Fibroblast of villous mesenchyme (primary cell): ENCODE data around the gene CA5A. TPM values are rescaled to one million over a fixed set of nuclear protein-coding genes. Genes with fewer than 3 reads are reported as not detected.
"Not testable (repeated sequence)": the region's sequence is repeated elsewhere in the genome, so short reads cannot be mapped to it uniquely, and the experiment has no call there.

Experiments
- DNase-seq: peaks from one replicate; pipeline ENCODE4 v3.0.0-alpha.2; 2010; ENCODE audit warnings: low read depth
- H3K4me3 ChIP-seq: 2 replicates; pipeline ENCODE4 v1.5.1; 2011; ENCODE audit warnings: low read depth, mild to moderate bottlenecking, low read length
- total RNA-seq: library from RNA; depleted of rRNA; stranded (reverse); fragments of >200 nt; gene quantifications from 2 replicates; pipeline ENCODE4 v1.2.3, GENCODE V29; 2012
- TF ChIP-seq, protein P1 (sequence below): IDR thresholded peaks from 2 replicates; pipeline ENCODE4 v1.5.1; 2012; ENCODE audit warnings: low read depth, mild to moderate bottlenecking, low read length; ENCODE audit not compliant: insufficient read depth

The CA5A gene
- total RNA-seq, 1 donor = not detected

DNA sequence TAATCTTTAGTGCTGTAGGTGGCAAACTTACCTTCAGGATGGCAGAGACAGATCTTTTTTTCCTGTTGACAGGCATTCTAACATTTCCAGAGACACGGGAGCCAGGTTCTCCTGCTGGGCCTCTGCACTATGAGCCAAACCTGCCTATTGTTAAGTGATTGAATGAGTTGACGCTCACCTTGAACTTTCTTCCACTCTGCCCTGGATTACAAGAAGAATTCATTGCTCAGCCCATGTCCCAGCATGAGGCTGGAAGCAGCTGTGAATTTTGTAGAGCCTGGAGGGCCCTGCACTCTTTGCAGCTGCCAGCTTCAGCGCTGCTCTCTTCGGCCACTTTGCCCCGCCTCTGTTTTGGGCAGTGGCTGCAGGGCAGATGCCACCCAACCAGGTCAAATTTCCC is 57.6 kb downstream of the CA5A start:
- DNase-seq = no peak
- TF ChIP-seq, protein P1, sequence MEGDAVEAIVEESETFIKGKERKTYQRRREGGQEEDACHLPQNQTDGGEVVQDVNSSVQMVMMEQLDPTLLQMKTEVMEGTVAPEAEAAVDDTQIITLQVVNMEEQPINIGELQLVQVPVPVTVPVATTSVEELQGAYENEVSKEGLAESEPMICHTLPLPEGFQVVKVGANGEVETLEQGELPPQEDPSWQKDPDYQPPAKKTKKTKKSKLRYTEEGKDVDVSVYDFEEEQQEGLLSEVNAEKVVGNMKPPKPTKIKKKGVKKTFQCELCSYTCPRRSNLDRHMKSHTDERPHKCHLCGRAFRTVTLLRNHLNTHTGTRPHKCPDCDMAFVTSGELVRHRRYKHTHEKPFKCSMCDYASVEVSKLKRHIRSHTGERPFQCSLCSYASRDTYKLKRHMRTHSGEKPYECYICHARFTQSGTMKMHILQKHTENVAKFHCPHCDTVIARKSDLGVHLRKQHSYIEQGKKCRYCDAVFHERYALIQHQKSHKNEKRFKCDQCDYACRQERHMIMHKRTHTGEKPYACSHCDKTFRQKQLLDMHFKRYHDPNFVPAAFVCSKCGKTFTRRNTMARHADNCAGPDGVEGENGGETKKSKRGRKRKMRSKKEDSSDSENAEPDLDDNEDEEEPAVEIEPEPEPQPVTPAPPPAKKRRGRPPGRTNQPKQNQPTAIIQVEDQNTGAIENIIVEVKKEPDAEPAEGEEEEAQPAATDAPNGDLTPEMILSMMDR = no peak
- H3K4me3 ChIP-seq = no peak overlapping the region

DNA sequence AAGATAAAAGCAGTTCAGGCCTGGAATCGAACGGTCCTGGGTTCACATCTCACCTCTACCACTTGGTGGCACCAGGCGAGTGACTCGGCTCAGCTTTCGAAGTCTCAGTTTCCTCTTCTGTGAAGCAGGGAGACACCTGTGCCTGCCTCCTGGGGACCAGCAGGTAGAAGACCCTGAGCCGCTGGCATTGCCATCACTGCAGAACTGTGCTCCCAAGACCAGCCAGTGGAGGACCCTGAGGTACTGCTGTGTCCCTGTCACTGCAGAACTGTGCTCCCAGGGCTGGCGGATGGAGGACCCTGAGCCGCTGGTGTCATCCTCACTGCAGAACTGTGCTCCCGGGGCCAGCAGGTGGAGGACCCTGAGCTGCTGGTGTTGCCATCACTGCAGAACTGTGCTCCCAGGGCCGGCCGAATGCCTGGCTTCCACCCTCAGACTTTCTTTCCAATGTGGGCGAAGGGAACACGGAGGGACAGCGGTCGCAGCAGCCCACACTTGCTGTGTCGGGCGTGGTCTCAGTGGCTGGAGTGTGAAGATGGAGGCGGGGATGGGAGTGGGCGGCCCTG is 58.3 kb downstream of the CA5A start:
- TF ChIP-seq, protein P1 = no peak
- H3K4me3 ChIP-seq = no peak overlapping the region
- DNase-seq = no peak

DNA sequence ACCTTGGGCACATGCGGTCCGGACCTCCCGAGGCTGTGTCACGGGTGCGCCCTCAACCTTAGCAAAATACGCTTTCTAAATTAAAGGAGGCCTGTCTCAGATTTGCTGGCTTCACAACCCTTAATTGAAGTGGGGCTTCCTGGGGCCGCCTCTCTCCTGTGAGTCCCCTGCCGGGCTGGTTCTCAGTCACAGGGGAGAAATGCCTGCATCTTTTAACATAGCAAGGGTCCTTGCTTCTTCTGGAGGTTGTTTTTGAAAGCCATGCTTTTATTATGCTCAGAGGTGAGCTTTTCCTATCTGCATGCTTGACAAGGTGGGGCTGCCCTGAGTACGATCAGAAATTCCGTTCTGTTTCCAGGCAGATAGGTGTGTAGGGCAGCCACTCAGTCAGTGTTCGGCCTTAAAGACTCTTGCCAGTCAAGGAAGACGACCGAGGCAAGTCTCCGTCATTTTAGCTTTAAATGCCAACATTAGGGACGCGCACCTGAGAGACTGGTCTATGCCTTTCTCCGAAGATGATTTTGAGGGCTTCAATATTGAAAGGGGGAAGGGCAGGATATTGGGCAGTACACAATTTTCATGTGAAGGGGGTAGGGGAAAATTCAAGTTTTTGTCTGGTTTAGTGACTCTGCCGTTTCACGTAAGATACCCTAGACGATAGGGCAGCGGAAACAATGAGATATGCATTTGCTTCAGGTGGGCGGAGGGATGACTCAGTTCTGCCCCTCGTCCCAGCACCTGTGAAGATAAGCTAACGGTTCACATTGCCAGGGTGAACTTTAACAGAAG is 61.5 kb downstream of the CA5A start:
- no peak for DNase-seq
- TF ChIP-seq, protein P1 = no peak
- H3K4me3 ChIP-seq = no peak overlapping the region

DNA sequence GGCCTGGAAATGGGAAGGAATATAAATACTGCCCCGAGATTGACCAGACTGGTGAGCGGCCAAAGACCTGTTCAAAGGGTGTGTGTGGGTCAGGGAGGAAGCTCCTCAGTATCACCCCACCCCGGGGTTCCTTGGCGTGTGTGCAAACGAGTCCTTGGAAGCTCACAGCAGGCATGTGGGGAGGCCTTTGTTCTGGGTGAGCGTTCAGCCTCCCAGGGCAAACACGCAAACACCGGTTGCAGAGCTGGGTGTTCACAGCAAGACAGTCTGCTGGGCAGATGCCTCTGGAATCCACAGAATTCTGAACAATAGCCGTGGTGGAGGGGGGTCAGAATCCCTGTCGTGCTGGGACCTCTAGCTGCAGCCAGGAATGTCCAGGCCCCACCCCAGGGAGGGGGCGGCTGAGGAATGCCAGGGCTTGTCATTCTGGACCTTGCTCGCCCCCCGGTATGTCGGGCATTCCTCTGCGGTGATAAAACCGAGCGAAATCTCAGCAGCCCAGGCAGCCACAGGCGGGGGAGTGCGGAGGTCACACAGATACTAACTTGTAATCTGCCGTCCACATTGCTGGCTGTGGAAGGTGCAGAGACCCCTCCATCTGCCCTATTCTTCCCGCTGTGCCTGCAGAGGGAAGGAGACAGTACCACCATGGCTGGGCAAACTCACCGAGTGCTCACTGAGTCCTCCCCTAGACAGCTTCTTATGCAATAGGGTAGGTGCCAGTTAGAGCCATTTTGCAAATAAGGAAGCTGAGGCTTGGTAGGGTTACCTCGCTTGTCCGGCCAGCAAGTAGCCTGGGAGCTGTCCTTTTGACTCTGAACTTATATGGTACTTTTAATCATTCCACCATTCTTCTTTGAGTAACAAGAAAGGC is 65.7 kb downstream of the CA5A start:
- peak; percentile 64 for DNase-seq
- H3K4me3 ChIP-seq = not testable (repeated sequence)

DNA sequence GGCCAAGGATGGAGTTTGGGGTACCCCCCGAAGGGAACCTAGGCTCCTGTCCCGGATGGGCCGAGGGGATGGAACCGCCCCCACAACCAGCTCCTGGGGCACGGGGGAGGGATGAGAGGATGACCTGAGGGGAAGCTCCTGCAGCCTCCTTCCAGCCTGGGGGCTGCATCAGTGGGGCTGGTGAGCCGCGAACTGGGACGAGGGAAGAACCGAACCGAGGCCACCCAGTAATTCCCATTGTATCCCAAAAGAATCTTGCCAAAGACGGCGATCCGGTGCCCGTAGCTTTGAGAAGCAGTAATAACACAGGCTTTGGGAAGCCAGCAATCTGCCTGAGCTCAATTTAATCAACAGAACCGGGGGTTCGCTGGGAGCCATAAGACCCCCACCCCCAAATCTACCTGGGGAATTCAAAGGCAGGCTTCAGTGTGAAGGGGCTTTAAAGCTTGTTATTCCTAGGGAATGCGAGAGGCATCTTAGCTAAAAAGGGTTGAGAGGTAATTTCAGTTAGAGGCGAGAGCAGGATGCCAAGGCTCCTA is 66.4 kb downstream of the CA5A start:
- H3K4me3 ChIP-seq, DNase-seq: not testable (repeated sequence)

DNA sequence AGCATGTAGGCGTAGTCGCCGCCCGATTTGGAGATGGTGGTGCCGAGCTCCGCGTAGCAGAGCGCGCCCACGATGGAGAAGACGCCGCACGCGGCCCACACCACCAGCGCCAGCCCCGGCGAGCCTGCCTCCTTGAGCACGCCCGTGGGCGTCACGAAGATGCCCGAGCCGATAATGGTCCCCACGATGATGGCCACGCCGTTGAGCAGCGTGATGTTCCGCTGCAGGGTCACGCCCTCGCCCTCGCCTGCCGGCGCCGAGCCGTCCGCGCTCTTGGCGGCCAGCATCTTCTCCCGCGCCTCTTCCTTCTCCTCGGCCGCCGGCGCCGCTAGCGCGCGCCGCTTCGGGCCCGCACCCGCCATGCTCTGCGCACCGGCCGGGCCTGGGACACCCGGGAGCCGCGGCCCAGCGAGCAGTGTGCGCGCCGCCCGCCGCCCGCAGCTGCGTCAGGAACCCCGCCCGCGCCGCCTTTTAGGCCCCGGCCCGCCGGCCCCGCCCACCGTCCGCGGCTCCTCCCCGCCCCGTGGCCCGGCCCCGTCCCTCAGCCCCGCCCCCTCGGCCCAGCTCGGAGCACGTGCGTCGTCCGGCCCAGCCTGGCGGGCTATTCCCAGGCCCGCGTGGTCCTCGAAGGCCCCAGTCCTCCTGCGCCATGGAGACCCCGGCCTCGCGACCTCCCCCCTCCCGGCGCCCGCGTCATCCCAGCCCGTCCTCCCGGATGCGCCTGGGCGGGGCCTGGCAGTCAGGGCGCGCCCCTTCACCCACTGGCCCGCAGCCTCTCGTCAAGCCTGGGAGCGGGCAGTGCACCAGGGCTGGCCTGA is 67.1 kb downstream of the CA5A start, which contains the start of gene SLC7A5:
Gene SLC7A5, minus strand, starts transcription at position 447 of the 818 bp plus-strand sequence. Its CDS starts 85 bp downstream, at position 362.
- DNase-seq = peak; percentile 77
- H3K4me3 ChIP-seq = peak within 1 kb of the TSS; percentile 70

DNA sequence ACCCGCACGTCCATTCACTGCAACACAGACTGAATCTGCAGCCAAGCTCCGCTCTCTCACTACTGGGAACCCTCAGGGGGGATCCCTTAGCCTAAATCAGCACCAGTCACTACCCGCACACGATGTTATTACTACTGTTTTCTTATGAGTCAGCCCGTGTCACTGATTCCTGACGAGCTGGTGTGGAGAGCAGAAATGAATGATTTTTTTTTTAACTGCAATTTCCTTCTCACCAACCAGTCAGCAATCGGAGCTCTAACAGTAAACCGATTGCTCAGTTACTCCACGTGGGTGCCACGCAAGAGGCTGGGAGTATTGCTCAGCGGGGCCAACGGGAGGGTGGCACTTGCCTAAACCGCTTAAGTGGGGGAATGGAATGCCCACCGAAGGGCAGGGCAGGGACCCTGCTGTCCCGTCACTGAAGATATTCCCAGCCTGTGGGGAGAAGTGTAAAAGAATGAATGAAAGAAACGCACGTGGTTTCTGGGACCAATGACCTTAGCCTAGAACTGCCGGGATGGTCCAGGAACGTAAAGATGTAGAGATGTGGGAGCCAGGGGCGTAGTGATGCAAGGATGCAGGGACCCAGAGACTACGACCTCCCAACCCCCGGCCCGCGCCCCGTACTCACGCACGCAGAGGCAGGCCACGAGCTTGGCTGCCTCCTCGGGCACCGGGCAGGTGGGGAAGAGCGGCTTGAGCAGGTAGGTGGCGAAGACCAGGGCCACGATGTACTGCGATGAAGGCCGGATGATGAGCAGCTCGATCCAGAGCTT is 67.9 kb downstream of the CA5A start:
- DNase-seq = peak; percentile 85
- H3K4me3 ChIP-seq = peak overlapping the region; percentile 70

DNA sequence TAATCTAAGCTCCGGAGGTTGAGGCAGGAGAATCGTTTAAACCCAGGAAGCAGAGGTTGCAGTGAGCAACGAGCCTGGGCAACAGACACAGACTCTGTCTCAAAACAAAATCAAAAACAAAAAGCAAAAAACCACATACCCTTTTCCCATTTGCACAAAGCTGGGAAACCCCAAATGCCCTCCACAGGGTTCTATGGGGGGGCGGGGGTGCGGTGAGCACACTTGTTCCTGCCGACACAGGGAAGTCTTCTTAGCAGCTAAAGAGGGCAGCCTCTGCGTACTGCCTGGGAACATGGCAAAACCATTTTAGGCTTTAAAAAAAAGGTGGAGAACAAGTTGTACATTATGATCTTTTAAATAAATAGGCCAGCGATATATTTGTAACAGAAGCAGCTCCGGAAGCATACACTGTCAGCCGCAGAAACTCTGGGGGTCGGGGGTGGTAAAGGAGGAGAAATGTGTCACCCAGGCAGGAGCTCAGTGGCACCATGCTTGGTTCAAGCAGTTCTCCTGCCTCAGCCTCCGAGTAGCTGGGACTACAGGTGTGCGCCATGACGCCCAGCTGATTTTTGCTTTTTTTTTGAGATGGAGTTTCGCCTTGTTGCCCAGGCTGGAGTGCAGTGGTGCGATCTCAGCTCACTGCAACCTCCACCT is 70.3 kb downstream of the CA5A start:
- peak overlapping the region; percentile 3 for H3K4me3 ChIP-seq
- DNase-seq = not testable (repeated sequence)
